ENCODE results near the gene MX1. TPM values are rescaled to one million over a fixed set of nuclear protein-coding genes. Genes with fewer than 3 reads are reported as not detected.

Gene MX1
- total and polyA plus RNA-seq, 2 donors (not counting 3 experiments of a cell fraction or from before 2014, with no cell fraction given) = 5.9 to 25.1 TPM

- ChIA-PET CTCF (no interaction called here), POLR2A (no interaction called here)
- TF ChIP-seq EZH2 (IDR thresholded peaks at IDR 0.05; ENCODE audit: borderline replicate concordance, low read depth, low read length, severe bottlenecking) = no peak
- Histone ChIP-seq H3K36me3 (ENCODE audit: control insufficient read depth in 2 of 2, extremely low read depth in 1 of 2, insufficient read depth in 2 of 2, low read length in 2 of 2) (no peaks in the 10 kb centered on the region), H3K27ac (ENCODE audit: insufficient read depth, low read depth, low read length) (no peak overlapping the region), H3K4me3 (replicated peaks in 1 of 3; ENCODE audit: insufficient read depth in 1 of 3, low read depth in 1 of 3, low read length in 3 of 3) (no peak overlapping the region), H3K9me3 (replicated peaks; ENCODE audit: control insufficient read depth, insufficient read depth, low read length) (no peaks in the 10 kb centered on the region), H3K79me2 (ENCODE audit: control insufficient read depth, insufficient read depth, low read length) (no peaks in the 10 kb centered on the region), H3K9ac (replicated peaks; ENCODE audit: extremely low read depth, insufficient read depth, low read length) (no peak overlapping the region), H3K9me1 (replicated peaks; ENCODE audit: control insufficient read depth, extremely low read depth, insufficient read depth, low read length) (no peaks in the 10 kb centered on the region), H3K4me2 (ENCODE audit: insufficient read depth, low read length) (no peak overlapping the region), H3K27me3 (ENCODE audit: control insufficient read depth in 2 of 2, insufficient read depth in 2 of 2, low read length in 2 of 2) (no peaks in the 10 kb centered on the region), H3K4me1 (ENCODE audit: control insufficient read depth, extremely low read depth, insufficient read depth, low read length) (no peaks in the 10 kb centered on the region), H2AFZ (ENCODE audit: low read depth, low read length) (no peak overlapping the region), H4K20me1 (replicated peaks; ENCODE audit: control insufficient read depth, extremely low read depth, insufficient read depth, low read length) (no peaks in the 10 kb centered on the region)
- no peak for DNase-seq (ENCODE audit: low read depth, low spot score)
- dilution Hi-C loops (cut with MboI; ENCODE audit: extremely low pct_ligation_motif_present, low sequenced_read_pairs) = no loop called here
- FAIRE-seq = no peak
- intact Hi-C loops (cut with micrococcal nuclease) = no loop called here
- no TSS peak for BruUV-seq (replicated peaks)
These were observed 22.7 kb upstream of the MX1 start for GRCh38 chr21:41403331-41403730.

- no peak for FAIRE-seq
- H3K9ac ChIP-seq (replicated peaks; ENCODE audit: extremely low read depth, insufficient read depth, low read length) = no peak overlapping the region
These were observed 22.1 kb upstream of the MX1 start for GRCh38 chr21:41403966-41404365.

More at GRCh38 chr21:41403966-41404365, 22.1 kb upstream of the MX1 start:
- intact Hi-C loops (cut with micrococcal nuclease) (no loop called here), dilution Hi-C loops (cut with MboI; ENCODE audit: extremely low pct_ligation_motif_present, low sequenced_read_pairs) (no loop called here)
- Histone ChIP-seq H2AFZ (ENCODE audit: low read depth, low read length) (no peak overlapping the region), H3K79me2 (ENCODE audit: control insufficient read depth, insufficient read depth, low read length) (no peaks in the 10 kb centered on the region), H3K27me3 (ENCODE audit: control insufficient read depth in 2 of 2, insufficient read depth in 2 of 2, low read length in 2 of 2) (no peaks in the 10 kb centered on the region), H3K36me3 (ENCODE audit: control insufficient read depth in 2 of 2, extremely low read depth in 1 of 2, insufficient read depth in 2 of 2, low read length in 2 of 2) (no peaks in the 10 kb centered on the region), H3K9me3 (replicated peaks; ENCODE audit: control insufficient read depth, insufficient read depth, low read length) (no peaks in the 10 kb centered on the region), H3K9me1 (replicated peaks; ENCODE audit: control insufficient read depth, extremely low read depth, insufficient read depth, low read length) (no peaks in the 10 kb centered on the region), H3K4me2 (ENCODE audit: insufficient read depth, low read length) (no peak overlapping the region), H3K4me3 (replicated peaks in 1 of 3; ENCODE audit: insufficient read depth in 1 of 3, low read depth in 1 of 3, low read length in 3 of 3) (no peak overlapping the region), H3K27ac (ENCODE audit: insufficient read depth, low read depth, low read length) (no peak overlapping the region), H3K4me1 (ENCODE audit: control insufficient read depth, extremely low read depth, insufficient read depth, low read length) (no peaks in the 10 kb centered on the region), H4K20me1 (replicated peaks; ENCODE audit: control insufficient read depth, extremely low read depth, insufficient read depth, low read length) (no peaks in the 10 kb centered on the region)
- no peak for DNase-seq (ENCODE audit: low read depth, low spot score)
- CTCF ChIA-PET = no interaction called here
- BruUV-seq (replicated peaks) = no TSS peak
- TF ChIP-seq JUN (IDR thresholded peaks at IDR 0.05; ENCODE audit: borderline replicate concordance, insufficient read depth, insufficient read length, low read depth) (no peak), CTCF (IDR thresholded peaks at IDR 0.05; ENCODE audit: extremely low read depth in 1 of 2, insufficient read depth in 1 of 2, low read depth in 1 of 2, low read length in 2 of 2) (no peak), MAX (IDR thresholded peaks at IDR 0.05; ENCODE audit: insufficient read depth, insufficient read length) (no peak), MYC (IDR thresholded peaks at IDR 0.05; ENCODE audit: low read depth, low read length) (no peak), POLR2AphosphoS5 (IDR thresholded peaks at IDR 0.05; ENCODE audit: insufficient read depth, low read depth, low read length) (no peak), GATA2 (IDR thresholded peaks at IDR 0.05; ENCODE audit: insufficient read depth, insufficient read length, low read depth, low read length) (no peak), FOS (IDR thresholded peaks at IDR 0.05; ENCODE audit: borderline replicate concordance, insufficient read depth, low read length) (no peak), POLR2A (IDR thresholded peaks at IDR 0.05; ENCODE audit: low read depth, low read length) (no peak), EZH2 (IDR thresholded peaks at IDR 0.05; ENCODE audit: borderline replicate concordance, low read depth, low read length, severe bottlenecking) (no peak)
- POLR2A ChIA-PET = no interaction called here

Data from endothelial cell of umbilical vein (primary cell).